ENCODE data around the gene HSPB1. TPM values are rescaled to one million over a fixed set of nuclear protein-coding genes. Genes with fewer than 3 reads are reported as not detected.
A peak's percentile ranks its signal among the peaks of the same experiment; 100 is the strongest.
"Not testable (repeated sequence)": the region's sequence is repeated elsewhere in the genome, so short reads cannot be mapped to it uniquely, and the experiment has no call there.

HSPB1 gene
- total and polyA plus RNA-seq, 2 experiments from 2014 or later = 186 to 1,525 TPM

- WGBS (ENCODE audit: low lambda C conversion rate, missing lambda C conversion rate) = 94% methylated on average over 3 of the region's 3 CpGs
- TF ChIP-seq EZH2phosphoT487 (IDR thresholded peaks at IDR 0.05; ENCODE audit: low read depth, severe bottlenecking, unreplicated experiment) (no peak), CTCF (IDR thresholded peaks at IDR 0.05; ENCODE audit: poor library complexity) (no peak), EZH2 (IDR thresholded peaks at IDR 0.05; ENCODE audit: borderline replicate concordance) (no peak)
- H3K4me1 ChIP-seq (ENCODE audit: insufficient read depth) = no peaks in the 10 kb centered on the region
- H2AFZ ChIP-seq = no peak overlapping the region
- no peak overlapping the region for H3K4me3 ChIP-seq
- H3K9me2 ChIP-seq (replicated peaks; ENCODE audit: insufficient read depth) = no peaks in the 10 kb centered on the region
- no peaks in the 10 kb centered on the region for H3K36me3 ChIP-seq (replicated peaks; ENCODE audit: insufficient read depth, low read depth)
- H3K79me2 ChIP-seq = no peaks in the 10 kb centered on the region
- H3K4me2 ChIP-seq = no peak overlapping the region
- H3K9me3 ChIP-seq (ENCODE audit: low read depth) = no peaks in the 10 kb centered on the region
- H3K27ac ChIP-seq = no peak overlapping the region
- no peaks in the 10 kb centered on the region for H4K20me1 ChIP-seq (ENCODE audit: insufficient read depth, poor library complexity, severe bottlenecking)
- H3K27me3 ChIP-seq = no peaks in the 10 kb centered on the region
- no peak for DNase-seq (ENCODE audit: low spot score)
Measured at GRCh38 chr7:76301000-76301399, 1.5 kb upstream of the HSPB1 start.

- Histone ChIP-seq H3K79me2 (no peaks in the 10 kb centered on the region), H3K27ac (peak overlapping the region; percentile 93), H3K36me3 (replicated peaks; ENCODE audit: insufficient read depth, low read depth) (no peaks in the 10 kb centered on the region), H3K27me3 (no peaks in the 10 kb centered on the region), H3K4me3 (peak overlapping the region; percentile 58), H4K20me1 (ENCODE audit: insufficient read depth, poor library complexity, severe bottlenecking) (no peaks in the 10 kb centered on the region), H3K9me3 (ENCODE audit: low read depth) (no peaks in the 10 kb centered on the region), H3K9me2 (replicated peaks; ENCODE audit: insufficient read depth) (no peaks in the 10 kb centered on the region), H3K4me1 (ENCODE audit: insufficient read depth) (peaks cover 7% of the 10 kb centered on the region), H3K4me2 (peak overlapping the region; percentile 88), H2AFZ (peak overlapping the region; percentile 73)
- 1% methylated on average over 17 of the region's 56 CpGs for WGBS (ENCODE audit: low lambda C conversion rate, missing lambda C conversion rate)
- peak; percentile 96 for DNase-seq (ENCODE audit: low spot score)
- TF ChIP-seq EZH2phosphoT487 (IDR thresholded peaks at IDR 0.05; ENCODE audit: low read depth, severe bottlenecking, unreplicated experiment) (no peak), EZH2 (IDR thresholded peaks at IDR 0.05; ENCODE audit: borderline replicate concordance) (no peak), CTCF (IDR thresholded peaks at IDR 0.05; ENCODE audit: poor library complexity) (no peak)
Measured at GRCh38 chr7:76303202-76304147, 1.0 kb downstream of the HSPB1 start.

- H3K4me2 ChIP-seq = peak overlapping the region; percentile 88
- 93% methylated on average over 10 of the region's 10 CpGs for WGBS (ENCODE audit: low lambda C conversion rate, missing lambda C conversion rate)
Measured at GRCh38 chr7:76304888-76305375, 2.5 kb downstream of the HSPB1 start.

GRCh38 chr7:76308874-76309273 lies 6.4 kb downstream of the HSPB1 start:
- 86% methylated on average over 12 of the region's 12 CpGs for WGBS (ENCODE audit: low lambda C conversion rate, missing lambda C conversion rate)
- not testable (repeated sequence) for H3K4me1 ChIP-seq (ENCODE audit: insufficient read depth); H3K79me2 ChIP-seq; H3K4me2 ChIP-seq; H2AFZ ChIP-seq; DNase-seq (ENCODE audit: low spot score); H4K20me1 ChIP-seq (ENCODE audit: insufficient read depth, poor library complexity, severe bottlenecking); H3K9me3 ChIP-seq (ENCODE audit: low read depth); H3K27me3 ChIP-seq; H3K36me3 ChIP-seq (replicated peaks; ENCODE audit: insufficient read depth, low read depth); H3K27ac ChIP-seq; H3K4me3 ChIP-seq; H3K9me2 ChIP-seq (replicated peaks; ENCODE audit: insufficient read depth)

More at GRCh38 chr7:76304888-76305375, 2.5 kb downstream of the HSPB1 start:
- no peak overlapping the region for H2AFZ ChIP-seq
- no peaks in the 10 kb centered on the region for H3K79me2 ChIP-seq
- H3K27me3 ChIP-seq = no peaks in the 10 kb centered on the region
- no peaks in the 10 kb centered on the region for H3K9me3 ChIP-seq (ENCODE audit: low read depth)
- no peak overlapping the region for H3K4me3 ChIP-seq
- no peak for DNase-seq (ENCODE audit: low spot score)
- no peaks in the 10 kb centered on the region for H3K36me3 ChIP-seq (replicated peaks; ENCODE audit: insufficient read depth, low read depth)
- TF ChIP-seq CTCF (IDR thresholded peaks at IDR 0.05; ENCODE audit: poor library complexity) (no peak), EZH2 (IDR thresholded peaks at IDR 0.05; ENCODE audit: borderline replicate concordance) (no peak), EZH2phosphoT487 (IDR thresholded peaks at IDR 0.05; ENCODE audit: low read depth, severe bottlenecking, unreplicated experiment) (no peak)
- H3K27ac ChIP-seq = peak overlapping the region; percentile 68
- H3K4me1 ChIP-seq (ENCODE audit: insufficient read depth) = peaks cover 7% of the 10 kb centered on the region
- no peaks in the 10 kb centered on the region for H4K20me1 ChIP-seq (ENCODE audit: insufficient read depth, poor library complexity, severe bottlenecking)
- H3K9me2 ChIP-seq (replicated peaks; ENCODE audit: insufficient read depth) = no peaks in the 10 kb centered on the region

- H3K9me3 ChIP-seq (ENCODE audit: low read depth); H3K4me3 ChIP-seq; H3K4me2 ChIP-seq; H3K27me3 ChIP-seq; DNase-seq (ENCODE audit: low spot score); H3K79me2 ChIP-seq; H4K20me1 ChIP-seq (ENCODE audit: insufficient read depth, poor library complexity, severe bottlenecking); H2AFZ ChIP-seq; H3K9me2 ChIP-seq (replicated peaks; ENCODE audit: insufficient read depth); H3K36me3 ChIP-seq (replicated peaks; ENCODE audit: insufficient read depth, low read depth); H3K27ac ChIP-seq; H3K4me1 ChIP-seq (ENCODE audit: insufficient read depth): not testable (repeated sequence)
- WGBS (ENCODE audit: low lambda C conversion rate, missing lambda C conversion rate) = 98% methylated on average over 39 of the region's 50 CpGs
Measured at GRCh38 chr7:76309341-76310101, 7.0 kb downstream of the HSPB1 start.

Data from hepatocyte (in vitro differentiated cells).